Naive thymus-derived CD8-positive, alpha-beta T cell (primary cell): ENCODE measurements around the gene HAL. TPM values are rescaled to one million over a fixed set of nuclear protein-coding genes. Genes with fewer than 3 reads are reported as not detected.

Source experiments
- ATAC-seq, 2 donors: fragments of 150-1000 bp; cut with Tn5 transposase in 1 of 2; sonication (Bioruptor Pico), chemical (Tn5 transposase) in 1 of 2; 1 replicate in 1 of 2; 2 replicates in 1 of 2; pipeline ENCODE4 v1.10.0; 2021; ENCODE audit warnings: mild to moderate bottlenecking in 2 of 2, moderate library complexity in 2 of 2
- POLR2A ChIA-PET: fragments of 350-600 bp; sonication (Branson Sonifier 250); formaldehyde crosslinking; loops from one replicate; lab custom pipeline; 2021; ENCODE audit warnings: antibody characterized with exemption; lab: Charles Lee
- DNase-seq, 10 donors: peaks; one replicate each; pipeline versions ENCODE4 v3.0.0 to v3.0.0-alpha.2; 2020 to 2022
- H3K27ac Mint-ChIP-seq, 10 donors: one replicate each; pipeline ENCODE4 v1.8.0; 2020 to 2022; ENCODE audit warnings: mild to moderate bottlenecking in 10 of 10, mixed read lengths in 10 of 10, moderate library complexity in 4 of 10, inconsistent platforms in 1 of 10
- H3K27me3 Mint-ChIP-seq, 5 donors: one replicate each; pipeline ENCODE4 v1.8.0; 2021 to 2022; ENCODE audit warnings: mixed read lengths in 5 of 5
- H3K36me3 Mint-ChIP-seq, 3 donors: one replicate each; pipeline ENCODE4 v1.8.0; 2020 to 2022; ENCODE audit warnings: mixed read lengths in 3 of 3, mild to moderate bottlenecking in 2 of 3, inconsistent platforms in 1 of 3
- H3K4me1 Mint-ChIP-seq, 4 donors: one replicate each; pipeline ENCODE4 v1.8.0; 2021 to 2022; ENCODE audit warnings: mixed read lengths in 4 of 4
- H3K4me3 Mint-ChIP-seq, 10 donors: one replicate each; pipeline ENCODE4 v1.8.0; 2020 to 2022; ENCODE audit warnings: mild to moderate bottlenecking in 10 of 10, mixed read lengths in 10 of 10, moderate library complexity in 6 of 10, inconsistent platforms in 1 of 10
- H3K9me3 Mint-ChIP-seq, 9 donors: one replicate each; pipeline ENCODE4 v1.8.0; 2020 to 2022; ENCODE audit warnings: mixed read lengths in 9 of 9, mild to moderate bottlenecking in 3 of 9, inconsistent platforms in 1 of 9, moderate library complexity in 1 of 9
- polyA plus RNA-seq, 3 donors: library from polyadenylated mRNA; unstranded; fragments of 300-500 nt; fragmentation: Illumina TruSeq; gene quantifications; one replicate each; pipeline ENCODE4 v1.2.3, GENCODE V29; 2021
- total RNA-seq, 8 experiments: library from RNA in 2 of 8; stranded (reverse) in 2 of 8; gene quantifications; one replicate each; pipeline ENCODE4 v1.2.3 and lab custom pipeline; 2021 to 2026

The HAL gene
- total and polyA plus RNA-seq, 5 experiments from 2014 or later: 1.3 to 3.0 TPM; not detected in 3

GRCh38 chr12:95942524-95943329 lies 53.4 kb downstream of the HAL start, which contains the start of gene CCDC38:
CCDC38 (minus strand) TSS chr12:95942614; CDS start chr12:95936509, 6,105 bp downstream.
- Mint-ChIP-seq H3K27ac (peak within 1 kb of the TSS; percentile 89 to 97 (median 92)), H3K27me3 (peaks cover 0 to 1% (median 0%) of the 10 kb centered on the region in 5 donors), H3K36me3 (no peaks in the 10 kb centered on the region), H3K9me3 (no peaks in the 10 kb centered on the region), H3K4me3 (peak within 1 kb of the TSS; percentile 91 to 98 (median 96)), H3K4me1 (peaks cover 0 to 9% (median 7%) of the 10 kb centered on the region in 4 donors)
- POLR2A ChIA-PET: interaction anchor here (0.5 to 2.8 kb wide), 8 partner anchors 12 to 1169 kb away, joined by 3 to 15 read pairs (median 6); partner anchors contain the start of genes LTA4H, METAP2 and SNRPF
- ATAC-seq (peak; percentile 91 to 95), DNase-seq (peak; percentile 67 to 91 (median 83))

DNA sequence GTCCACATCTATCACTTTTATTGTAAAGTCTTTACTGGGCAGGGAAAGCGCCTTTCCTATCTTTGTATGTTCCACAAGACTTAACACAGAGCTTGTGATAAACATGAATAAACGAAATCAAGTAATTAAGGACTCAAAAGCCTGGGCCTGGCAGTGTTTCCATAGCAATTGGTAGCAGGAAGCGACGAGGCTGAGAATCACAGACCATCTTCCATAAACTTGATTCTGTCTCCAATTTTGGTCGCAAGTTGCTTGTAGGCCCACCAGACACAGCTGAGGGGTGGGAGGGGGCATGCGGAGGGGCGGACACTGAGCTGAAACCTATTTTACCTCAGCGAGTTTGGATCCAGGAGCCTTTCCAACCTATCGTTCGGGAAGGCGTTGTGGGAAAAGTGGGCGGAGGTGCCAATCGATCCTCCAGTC lies 54.0 kb downstream of the HAL start:
- H3K9me3 Mint-ChIP-seq: no peaks in the 10 kb centered on the region
- peaks cover 0 to 9% (median 7%) of the 10 kb centered on the region in 4 donors for H3K4me1 Mint-ChIP-seq
- POLR2A ChIA-PET: interaction anchor here (0.9 to 2.8 kb wide), 5 partner anchors 12 to 468 kb away, joined by 4 to 15 read pairs (median 9); partner anchors contain the start of genes LTA4H, METAP2 and SNRPF
- peak overlapping the region; percentile 63 to 97 (median 92) for H3K27ac Mint-ChIP-seq
- H3K4me3 Mint-ChIP-seq: peak overlapping the region; percentile 91 to 98 (median 96)
- peaks cover 0 to 1% (median 0%) of the 10 kb centered on the region in 5 donors for H3K27me3 Mint-ChIP-seq
- DNase-seq: peak in 2 of 10 donors; percentile 5 to 21
- H3K36me3 Mint-ChIP-seq: no peaks in the 10 kb centered on the region
- no peak for ATAC-seq

GRCh38 chr12:95940514-95940913 lies 55.6 kb downstream of the HAL start:
- H3K36me3 Mint-ChIP-seq: no peaks in the 10 kb centered on the region
- POLR2A ChIA-PET: no interaction called here
- ATAC-seq (no peak), DNase-seq (no peak)
- peak overlapping the region in 3 of 10 donors; percentile 22 to 59 (median 32) for H3K4me3 Mint-ChIP-seq
- peaks cover 0 to 9% (median 4%) of the 10 kb centered on the region in 4 donors for H3K4me1 Mint-ChIP-seq
- H3K27me3 Mint-ChIP-seq: peaks cover 0 to 1% (median 0%) of the 10 kb centered on the region in 5 donors
- peak overlapping the region in 2 of 10 donors; percentile 29 to 34 for H3K27ac Mint-ChIP-seq
- H3K9me3 Mint-ChIP-seq: no peaks in the 10 kb centered on the region

Other genes with a start within 250 kb of the HAL start
- gene NTN4, start 205.6 kb downstream of the HAL start, total RNA-seq: not detected
- gene NTN4, start 205.6 kb downstream of the HAL start, polyA plus RNA-seq: not detected
- gene SNRPF, start 137.4 kb downstream of the HAL start, total RNA-seq: 10 to 100 TPM; 26.5 to 31.4 TPM
- 10 to 100 TPM; 47.8 to 62.3 (median 58.6) TPM for gene SNRPF, start 137.4 kb downstream of the HAL start, polyA plus RNA-seq
- under 1 TPM; 0.39 to 0.88 TPM for gene CCDC38, start 53.7 kb downstream of the HAL start, total RNA-seq
- gene CCDC38, start 53.7 kb downstream of the HAL start, polyA plus RNA-seq: not detected
- 1 to 10 TPM; 2.0 to 2.2 TPM for gene AMDHD1, start 53.0 kb downstream of the HAL start, total RNA-seq
- gene AMDHD1, start 53.0 kb downstream of the HAL start, polyA plus RNA-seq: 1 to 10 TPM in 1 of 3 donors, under 1 TPM in 2; 0.27 to 1.2 (median 0.44) TPM
- gene LTA4H, start 39.2 kb upstream of the HAL start, total RNA-seq: 10 to 100 TPM; 62.0 to 66.8 TPM
- gene LTA4H, start 39.2 kb upstream of the HAL start, polyA plus RNA-seq: 10 to 100 TPM; 68.6 to 80.9 (median 75.0) TPM
- gene ELK3, start 198.0 kb upstream of the HAL start, total RNA-seq: 10 to 100 TPM; 44.0 to 46.1 TPM
- 10 to 100 TPM in 1 of 3 donors, 1 to 10 TPM in 2; 7.5 to 18.9 (median 8.9) TPM for gene ELK3, start 198.0 kb upstream of the HAL start, polyA plus RNA-seq